Measurements from ENCODE around the gene XDH. TPM values are rescaled to one million over a fixed set of nuclear protein-coding genes. Genes with fewer than 3 reads are reported as not detected.

Gene XDH
- total and polyA plus RNA-seq, 9 donors = 0.12 to 0.13 TPM; not detected in 7

DNA sequence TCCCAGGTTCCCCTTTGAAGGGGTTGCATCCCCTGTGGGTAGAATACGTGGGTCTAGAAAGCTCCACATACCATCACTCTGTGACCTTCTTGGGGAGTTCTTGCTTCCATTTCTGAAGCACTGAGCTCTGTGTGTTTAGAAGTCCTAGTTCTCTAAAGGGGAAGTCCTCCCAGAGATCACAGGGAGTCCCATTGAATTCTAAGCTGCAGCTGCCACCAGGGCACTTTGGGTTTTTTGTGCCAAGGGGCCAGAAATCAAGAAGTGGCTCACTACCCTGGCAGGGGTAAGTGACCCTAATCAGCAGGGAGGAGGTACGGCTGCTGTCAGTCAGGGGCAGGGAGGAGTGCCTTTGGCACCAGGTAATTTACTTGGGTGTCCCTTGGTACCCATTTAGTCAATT lies 109.7 kb downstream of the XDH start:
- no peak for DNase-seq
- TF ChIP-seq, protein P1, sequence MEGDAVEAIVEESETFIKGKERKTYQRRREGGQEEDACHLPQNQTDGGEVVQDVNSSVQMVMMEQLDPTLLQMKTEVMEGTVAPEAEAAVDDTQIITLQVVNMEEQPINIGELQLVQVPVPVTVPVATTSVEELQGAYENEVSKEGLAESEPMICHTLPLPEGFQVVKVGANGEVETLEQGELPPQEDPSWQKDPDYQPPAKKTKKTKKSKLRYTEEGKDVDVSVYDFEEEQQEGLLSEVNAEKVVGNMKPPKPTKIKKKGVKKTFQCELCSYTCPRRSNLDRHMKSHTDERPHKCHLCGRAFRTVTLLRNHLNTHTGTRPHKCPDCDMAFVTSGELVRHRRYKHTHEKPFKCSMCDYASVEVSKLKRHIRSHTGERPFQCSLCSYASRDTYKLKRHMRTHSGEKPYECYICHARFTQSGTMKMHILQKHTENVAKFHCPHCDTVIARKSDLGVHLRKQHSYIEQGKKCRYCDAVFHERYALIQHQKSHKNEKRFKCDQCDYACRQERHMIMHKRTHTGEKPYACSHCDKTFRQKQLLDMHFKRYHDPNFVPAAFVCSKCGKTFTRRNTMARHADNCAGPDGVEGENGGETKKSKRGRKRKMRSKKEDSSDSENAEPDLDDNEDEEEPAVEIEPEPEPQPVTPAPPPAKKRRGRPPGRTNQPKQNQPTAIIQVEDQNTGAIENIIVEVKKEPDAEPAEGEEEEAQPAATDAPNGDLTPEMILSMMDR (IDR thresholded peaks at IDR 0.05) = no peak
- no peak for TF ChIP-seq POLR2A (IDR thresholded peaks at IDR 0.05)
- no peak for TF ChIP-seq EP300 (IDR thresholded peaks at IDR 0.05)
- Histone ChIP-seq H3K36me3 (no peaks in the 10 kb centered on the region), H3K4me1 (ENCODE audit: insufficient read depth) (no peaks in the 10 kb centered on the region), H3K27ac (no peak overlapping the region), H3K27me3 (no peaks in the 10 kb centered on the region), H3K9me3 (no peaks in the 10 kb centered on the region), H3K4me3 (no peak overlapping the region)
- WGBS, 3 donors = 68 to 77% (median 69%) methylated on average over 2 of the region's 2 CpGs
- intact Hi-C loops (cut with DNase I) = no loop called here

DNA sequence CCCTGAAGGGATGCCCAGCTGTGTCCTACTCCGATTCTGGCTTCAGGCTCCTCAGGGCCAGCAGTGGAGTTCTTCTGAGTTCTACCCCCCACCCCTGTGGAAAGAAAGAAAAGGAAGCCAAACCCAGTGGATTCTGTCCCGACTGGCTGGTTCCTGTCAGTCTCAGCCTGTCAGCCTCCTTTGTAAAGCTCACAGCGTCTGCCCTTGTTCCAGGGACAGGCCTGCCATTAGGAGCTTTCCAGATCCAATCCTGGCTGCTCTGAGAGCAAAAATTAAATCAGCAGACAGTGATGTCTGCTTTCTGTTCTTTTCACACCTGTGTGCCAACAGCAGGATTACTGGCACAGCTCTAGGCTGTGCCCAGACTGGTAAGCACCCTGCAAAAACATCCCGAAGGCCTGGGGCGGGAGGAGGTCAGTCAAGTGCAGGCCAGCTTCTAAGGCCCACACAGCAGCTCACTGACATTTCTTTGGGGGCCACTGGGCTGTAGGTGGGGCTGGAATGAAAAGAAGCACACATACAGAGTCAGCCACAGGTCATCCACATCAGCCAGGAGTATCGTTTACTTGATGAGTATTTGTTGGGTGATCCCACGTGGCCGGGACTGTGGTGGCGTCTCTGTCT lies 111.5 kb downstream of the XDH start:
- no peaks in the 10 kb centered on the region for H3K27me3 ChIP-seq
- no peaks in the 10 kb centered on the region for H3K4me1 ChIP-seq (ENCODE audit: insufficient read depth)
- DNase-seq = no peak
- WGBS, 3 donors = 73 to 82% (median 75%) methylated on average over 9 of the region's 9 CpGs
- no peak overlapping the region for H3K27ac ChIP-seq
- no peaks in the 10 kb centered on the region for H3K9me3 ChIP-seq
- TF ChIP-seq, protein P1 (IDR thresholded peaks at IDR 0.05) = no peak
- TF ChIP-seq POLR2A (IDR thresholded peaks at IDR 0.05) (no peak), EP300 (IDR thresholded peaks at IDR 0.05) (no peak)
- no peak overlapping the region for H3K4me3 ChIP-seq
- intact Hi-C loops (cut with DNase I) = no loop called here
- H3K36me3 ChIP-seq = no peaks in the 10 kb centered on the region

DNA sequence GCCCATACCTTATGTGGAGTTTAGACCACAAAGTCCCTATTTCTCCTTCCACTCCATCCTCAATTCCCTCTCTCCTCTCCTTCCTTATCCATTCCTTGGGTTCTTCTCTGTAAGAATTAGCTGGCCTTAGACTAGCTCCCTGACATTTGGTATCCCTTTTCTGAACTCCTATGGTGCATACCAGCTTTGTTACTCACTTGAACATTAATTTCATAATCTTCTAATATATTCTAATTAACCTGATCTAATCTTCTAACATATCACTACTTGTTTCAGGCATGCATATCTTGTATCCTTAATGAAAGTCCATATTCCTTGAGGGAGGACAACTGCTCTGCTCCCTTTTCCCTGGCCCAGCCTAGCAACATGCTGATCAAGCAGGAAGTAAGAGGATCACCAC lies 114.2 kb downstream of the XDH start:
- TF ChIP-seq, protein P1 (IDR thresholded peaks at IDR 0.05) = no peak
- TF ChIP-seq POLR2A (IDR thresholded peaks at IDR 0.05) (no peak), EP300 (IDR thresholded peaks at IDR 0.05) (no peak)
- Histone ChIP-seq H3K36me3 (no peaks in the 10 kb centered on the region), H3K27me3 (no peaks in the 10 kb centered on the region), H3K9me3 (no peaks in the 10 kb centered on the region), H3K27ac (no peak overlapping the region), H3K4me3 (no peak overlapping the region), H3K4me1 (ENCODE audit: insufficient read depth) (no peaks in the 10 kb centered on the region)
- intact Hi-C loops (cut with DNase I) = no loop called here
- DNase-seq = no peak

DNA sequence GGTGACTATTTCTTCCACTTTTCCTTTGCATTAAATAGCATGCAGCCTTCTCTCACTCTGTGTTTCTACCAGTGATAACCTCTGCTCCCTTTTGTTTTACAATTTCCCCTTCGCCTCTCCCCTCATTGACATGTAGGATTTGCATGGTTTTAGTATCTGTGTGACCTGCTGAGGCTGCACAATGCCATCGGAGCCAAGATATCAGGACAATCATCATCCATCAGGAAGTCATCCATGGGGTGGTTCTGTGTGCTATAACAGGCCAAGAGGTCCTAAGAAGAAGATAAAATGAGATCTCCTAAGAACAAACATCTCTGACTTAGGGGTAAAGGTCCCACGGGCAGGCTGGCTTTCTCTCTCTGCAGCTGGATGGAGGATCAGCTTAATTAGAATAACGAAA lies 115.0 kb downstream of the XDH start:
- TF ChIP-seq EP300 (IDR thresholded peaks at IDR 0.05) = no peak
- TF ChIP-seq, protein P1 (IDR thresholded peaks at IDR 0.05) = no peak
- TF ChIP-seq POLR2A (IDR thresholded peaks at IDR 0.05) = no peak
- no peaks in the 10 kb centered on the region for H3K4me1 ChIP-seq (ENCODE audit: insufficient read depth)
- 35 to 54% (median 41%) methylated on average over 4 of the region's 4 CpGs for WGBS, 3 donors
- no peak overlapping the region for H3K27ac ChIP-seq
- H3K4me3 ChIP-seq = no peak overlapping the region
- no peaks in the 10 kb centered on the region for H3K9me3 ChIP-seq
- H3K27me3 ChIP-seq = no peaks in the 10 kb centered on the region
- intact Hi-C loops (cut with DNase I) = no loop called here
- DNase-seq = no peak
- H3K36me3 ChIP-seq = no peaks in the 10 kb centered on the region

Data from ovary (tissue), 9 donors.